Upper lobe of left lung (tissue), 6 donors: Measurements from ENCODE around the gene GGTLC1. TPM values are rescaled to one million over a fixed set of nuclear protein-coding genes. Genes with fewer than 3 reads are reported as not detected.
"Not testable (repeated sequence)": the region's sequence is repeated elsewhere in the genome, so short reads cannot be mapped to it uniquely, and the experiment has no call there.

Source experiments
- ATAC-seq, 2 donors: fragments of 200-7000 bp; cut with Tn5 transposase; one replicate each; pipeline ENCODE4 v1.9.1; 2022; ENCODE audit warnings: mild to moderate bottlenecking in 2 of 2, moderate library complexity in 2 of 2; ENCODE audit not compliant: low FRiP score in 2 of 2
- DNase-seq, 2 donors: peaks; one replicate each; pipeline ENCODE4 v3.0.0-alpha.2; 2019 to 2020
- H3K27ac ChIP-seq, 4 donors: fragments of 200-600 bp; sonication (generic); one replicate each; pipeline ENCODE4 v1.5.1; 2016 to 2019
- H3K27me3 ChIP-seq, 4 donors: fragments of 200-600 bp; sonication (generic); one replicate each; pipeline ENCODE4 v1.5.1; 2017 to 2019
- H3K36me3 ChIP-seq, 4 donors: fragments of 200-600 bp; sonication (generic); one replicate each; pipeline ENCODE4 v1.5.1; 2016 to 2019
- H3K4me1 ChIP-seq, 4 donors: fragments of 200-600 bp; sonication (generic); one replicate each; pipeline ENCODE4 v1.5.1; 2018 to 2019
- H3K4me3 ChIP-seq, 4 donors: fragments of 200-600 bp; sonication (generic); one replicate each; pipeline ENCODE4 v1.5.1; 2017 to 2019; ENCODE audit warnings: mild to moderate bottlenecking in 2 of 4, moderate library complexity in 1 of 4
- H3K9me3 ChIP-seq, 4 donors: fragments of 200-600 bp; sonication (generic); one replicate each; pipeline ENCODE4 v1.5.1; 2018 to 2019
- CTCF ChIP-seq, 6 experiments: fragments of 450-650 bp in 4 of 6; fragments of 200-600 bp in 2 of 6; sonication (generic) in 2 of 6; IDR thresholded peaks; one replicate each; pipeline ENCODE4 v1.5.1; 2016 to 2019; ENCODE audit warnings: antibody characterized with exemption in 6 of 6
- EP300 ChIP-seq, 4 donors: sonication (generic); formaldehyde crosslinking; IDR thresholded peaks; one replicate each; pipeline ENCODE4 v1.5.1; 2017; ENCODE audit warnings: antibody characterized with exemption in 4 of 4, control low read depth in 2 of 4
- POLR2A ChIP-seq, 4 donors: fragments of 450-650 bp; IDR thresholded peaks; one replicate each; pipeline ENCODE4 v1.5.1; 2016 to 2017; ENCODE audit warnings: antibody characterized with exemption in 4 of 4, mild to moderate bottlenecking in 2 of 4
- POLR2AphosphoS5 ChIP-seq, 2 donors: sonication (generic); formaldehyde crosslinking; IDR thresholded peaks; one replicate each; pipeline ENCODE4 v1.5.1; 2017; ENCODE audit warnings: antibody characterized with exemption in 2 of 2
- WGBS, 2 donors: methylation state at CpG; one replicate each; pipeline ENCODE4 v1.1.5; 2017 to 2018; 5-methylcytosine and 5-hydroxymethylcytosine counted together
- total RNA-seq, 6 donors: library from RNA; depleted of rRNA in 4 of 6; stranded (reverse); fragments of >200 nt in 4 of 6; gene quantifications; one replicate each; pipeline versions ENCODE4 v1.1.0 to v1.2.1, GENCODE V29; 2016 to 2021
- donor health status: DM: no; HTN: no; CAD: no; lungs with moderate emphysema.
- donor health status: DM: no; HTN: yes; CAD: no; lungs with severe emphysema.

Gene GGTLC1
- total RNA-seq, 6 donors from 2014 or later, result 23.0 to 94.7 (median 75.7) TPM

- peak in 1 of 2 donors; percentile 54 for DNase-seq
- H3K4me3 ChIP-seq, H3K9me3 ChIP-seq, H3K27me3 ChIP-seq, ATAC-seq, H3K36me3 ChIP-seq: not testable (repeated sequence)
- peak overlapping the region; percentile 44 to 85 (median 58) for H3K27ac ChIP-seq
- 48 to 76% methylated on average over 3 of the region's 3 CpGs for WGBS, 2 donors
- TF ChIP-seq POLR2AphosphoS5 (IDR thresholded peaks at IDR 0.05), result peak in 1 of 2 donors; percentile 7
- TF ChIP-seq EP300 (IDR thresholded peaks at IDR 0.05), result peak in 1 of 4 donors; percentile 50
- peaks cover 0 to 10% (median 0%) of the 10 kb centered on the region in 4 donors for H3K4me1 ChIP-seq
Measured at GRCh38 chr20:23986716-23987115, 1.9 kb downstream of the GGTLC1 start.

GRCh38 chr20:23986310-23986709 is 2.3 kb downstream of the GGTLC1 start:
- 82% methylated on average over 14 of the region's 14 CpGs; no CpG with 5 or more reads in 1 of the 2 donors for WGBS, 2 donors
- peak overlapping the region; percentile 44 to 85 (median 58) for H3K27ac ChIP-seq
- not testable (repeated sequence) for H3K27me3 ChIP-seq, H3K9me3 ChIP-seq, ATAC-seq, H3K36me3 ChIP-seq
- H3K4me3 ChIP-seq, result peak overlapping the region in 1 of 4 donors; percentile 29
- peak in 1 of 2 donors; percentile 64 for DNase-seq
- peaks cover 0 to 10% (median 0%) of the 10 kb centered on the region in 4 donors for H3K4me1 ChIP-seq

- H3K4me1 ChIP-seq, result peaks cover 0 to 10% (median 0%) of the 10 kb centered on the region in 4 donors
- WGBS, 2 donors, result 92 to 100% methylated on average over 2 to 13 of the region's 17 CpGs
- not testable (repeated sequence) for H3K36me3 ChIP-seq, ATAC-seq, H3K9me3 ChIP-seq, H3K27me3 ChIP-seq
- peak overlapping the region in 1 of 4 donors; percentile 29 for H3K4me3 ChIP-seq
- peak overlapping the region; percentile 44 to 85 (median 60) for H3K27ac ChIP-seq
- peak in 1 of 2 donors; percentile 51 for DNase-seq
Measured at GRCh38 chr20:23985790-23986225, 2.8 kb downstream of the GGTLC1 start.

GRCh38 chr20:23985066-23985789 is 3.4 kb downstream of the GGTLC1 start:
- ATAC-seq, H3K9me3 ChIP-seq, H3K4me3 ChIP-seq, H3K27me3 ChIP-seq, H3K36me3 ChIP-seq: not testable (repeated sequence)
- peaks cover 0 to 10% (median 0%) of the 10 kb centered on the region in 4 donors for H3K4me1 ChIP-seq
- DNase-seq, result peak in 1 of 2 donors; percentile 40
- 76 to 83% methylated on average over 5 to 7 of the region's 15 CpGs for WGBS, 2 donors
- peak overlapping the region; percentile 44 to 85 (median 60) for H3K27ac ChIP-seq

GRCh38 chr20:23984476-23985023 is 4.0 kb downstream of the GGTLC1 start:
- WGBS, 2 donors, result no CpG with 5 or more reads among the region's 12 CpGs
- TF ChIP-seq CTCF (IDR thresholded peaks at IDR 0.05), result peak in 2 of 6 experiments; percentile 10 to 41
- H3K4me3 ChIP-seq, H3K9me3 ChIP-seq, ATAC-seq, DNase-seq, H3K27me3 ChIP-seq, H3K36me3 ChIP-seq, H3K27ac ChIP-seq: not testable (repeated sequence)
- H3K4me1 ChIP-seq, result peaks cover 0 to 10% (median 0%) of the 10 kb centered on the region in 4 donors

- H3K36me3 ChIP-seq, H3K27me3 ChIP-seq, H3K9me3 ChIP-seq, H3K4me3 ChIP-seq, ATAC-seq: not testable (repeated sequence)
- peak; percentile 61 to 68 for DNase-seq
- peaks cover 0 to 10% (median 0%) of the 10 kb centered on the region in 4 donors for H3K4me1 ChIP-seq
- 61 to 63% methylated on average over 3 to 4 of the region's 11 CpGs for WGBS, 2 donors
- peak overlapping the region; percentile 69 to 82 (median 78) for H3K27ac ChIP-seq
- TF ChIP-seq EP300 (IDR thresholded peaks at IDR 0.05) (peak in 1 of 4 donors; percentile 6), POLR2AphosphoS5 (IDR thresholded peaks at IDR 0.05) (peak in 1 of 2 donors; percentile 37), POLR2A (IDR thresholded peaks at IDR 0.05) (peak in 1 of 4 donors; percentile 15)
Measured at GRCh38 chr20:23982112-23983018, 6.2 kb downstream of the GGTLC1 start.

GRCh38 chr20:23981526-23981925 is 7.1 kb downstream of the GGTLC1 start:
- peak overlapping the region in 3 of 4 donors; percentile 27 to 46 (median 36) for H3K4me3 ChIP-seq
- peak overlapping the region; percentile 69 to 82 (median 78) for H3K27ac ChIP-seq
- H3K4me1 ChIP-seq, result peaks cover 0 to 10% (median 0%) of the 10 kb centered on the region in 4 donors
- DNase-seq, H3K27me3 ChIP-seq, H3K36me3 ChIP-seq, ATAC-seq, H3K9me3 ChIP-seq: not testable (repeated sequence)
- WGBS, 2 donors, result 52% methylated on average over 4 of the region's 5 CpGs; no CpG with 5 or more reads in 1 of the 2 donors
